HEK293 (cell line): ENCODE results near the gene TBC1D14.

Experiments
- CTCF ChIA-PET: fragments of 350-600 bp; formaldehyde crosslinking; extraction: SDS; loops from one replicate; lab custom pipeline; 2021; ENCODE audit warnings: antibody characterized with exemption; lab: Yijun Ruan, JAX
- POLR2A ChIA-PET: fragments of 300-600 bp; formaldehyde crosslinking; extraction: SDS; loops from one replicate; lab custom pipeline; 2020; ENCODE audit warnings: antibody characterized with exemption, inconsistent platforms; lab: Yijun Ruan, JAX
- H3K27ac ChIP-seq: fragments of 200-500 bp; sonication (Bioruptor generic); 2 replicates; pipeline ENCODE4 v1.5.1; 2014; ENCODE audit warnings: low read depth, low read length, control low read depth, inconsistent platforms; ENCODE audit errors: extremely low read depth
- H3K36me3 ChIP-seq, 2 experiments: fragments of 200-500 bp in 1 of 2; sonication (Bioruptor generic) in 1 of 2; 1 replicate in 1 of 2; 2 replicates in 1 of 2; pipeline ENCODE4 v1.5.1; 2014 to 2017; ENCODE audit warnings: inconsistent platforms in 2 of 2, low read length in 2 of 2; ENCODE audit not compliant: control insufficient read depth in 2 of 2, insufficient read depth in 1 of 2
- H3K4me1 ChIP-seq: fragments of 200-500 bp; sonication (Bioruptor generic); 2 replicates; pipeline ENCODE4 v1.5.1; 2014; ENCODE audit warnings: mild to moderate bottlenecking, low read length, inconsistent platforms; ENCODE audit not compliant: control insufficient read depth, insufficient read depth
- H3K4me3 ChIP-seq: 2 replicates; pipeline ENCODE4 v1.5.1; 2011; ENCODE audit warnings: low read depth, mild to moderate bottlenecking, control low read depth, low read length, moderate library complexity
- H3K9me3 ChIP-seq: fragments of 200-500 bp; sonication (Bioruptor generic); 2 replicates; pipeline ENCODE4 v1.5.1; 2014; ENCODE audit warnings: low read depth, low read length, inconsistent platforms; ENCODE audit not compliant: control insufficient read depth, insufficient read depth
- OSR2 ChIP-seq: fragments of 450-650 bp; formaldehyde crosslinking; IDR thresholded peaks from 2 replicates; pipeline ENCODE4 v1.5.1; 2016; ENCODE audit warnings: missing biosample characterization, missing genetic modification characterization
- ZBTB7A ChIP-seq: fragments of 450-650 bp; formaldehyde crosslinking; IDR thresholded peaks from 2 replicates; pipeline ENCODE4 v1.5.1; 2016; ENCODE audit warnings: low read depth, missing biosample characterization, missing genetic modification characterization
- ZFP41 ChIP-seq: fragments of 450-650 bp; formaldehyde crosslinking; IDR thresholded peaks from 2 replicates; pipeline ENCODE4 v1.5.1; 2016; ENCODE audit warnings: missing biosample characterization, missing genetic modification characterization, borderline replicate concordance
- ZNF112 ChIP-seq: fragments of 450-650 bp; formaldehyde crosslinking; IDR thresholded peaks from 2 replicates; pipeline ENCODE4 v1.5.0; 2017; ENCODE audit warnings: missing biosample characterization, missing genetic modification characterization
- ZNF132 ChIP-seq: fragments of 450-650 bp; formaldehyde crosslinking; IDR thresholded peaks from 2 replicates; pipeline ENCODE4 v1.5.1; 2017; ENCODE audit warnings: missing biosample characterization, missing genetic modification characterization, borderline replicate concordance
- ZNF18 ChIP-seq: fragments of 450-650 bp; formaldehyde crosslinking; IDR thresholded peaks from 2 replicates; pipeline ENCODE4 v1.5.1; 2016; ENCODE audit warnings: missing biosample characterization, missing genetic modification characterization
- ZNF280C ChIP-seq: fragments of 450-650 bp; formaldehyde crosslinking; IDR thresholded peaks from 2 replicates; pipeline ENCODE4 v1.5.1; 2016; ENCODE audit warnings: missing biosample characterization, missing genetic modification characterization
- ZNF341 ChIP-seq: fragments of 450-650 bp; formaldehyde crosslinking; IDR thresholded peaks from 2 replicates; pipeline ENCODE4; 2016; ENCODE audit warnings: low read depth, missing biosample characterization, missing genetic modification characterization
- ZNF362 ChIP-seq: fragments of 450-650 bp; formaldehyde crosslinking; IDR thresholded peaks from 2 replicates; pipeline ENCODE4 v1.5.1; 2016; ENCODE audit warnings: missing biosample characterization, missing genetic modification characterization
- ZNF501 ChIP-seq: fragments of 450-650 bp; formaldehyde crosslinking; IDR thresholded peaks from 2 replicates; pipeline ENCODE4 v1.5.1; 2016; ENCODE audit warnings: missing biosample characterization, missing genetic modification characterization
- ZNF510 ChIP-seq: fragments of 450-650 bp; formaldehyde crosslinking; IDR thresholded peaks from 2 replicates; pipeline ENCODE4 v1.5.1; 2018; ENCODE audit warnings: mild to moderate bottlenecking, missing genetic modification characterization, missing biosample characterization; ENCODE audit not compliant: insufficient replicate concordance
- ZNF529 ChIP-seq: fragments of 450-650 bp; formaldehyde crosslinking; IDR thresholded peaks from 2 replicates; pipeline ENCODE4 v1.5.1; 2017; ENCODE audit warnings: missing genetic modification characterization, missing biosample characterization; ENCODE audit not compliant: insufficient replicate concordance
- ZNF555 ChIP-seq: fragments of 450-650 bp; formaldehyde crosslinking; conservative IDR thresholded peaks from 2 replicates; pipeline ENCODE4 v1.5.1; 2017; ENCODE audit warnings: missing biosample characterization, mild to moderate bottlenecking, missing genetic modification characterization, inconsistent platforms
- ZNF561 ChIP-seq: fragments of 450-650 bp; IDR thresholded peaks from 2 replicates; pipeline ENCODE4 v1.5.1; 2018; ENCODE audit warnings: missing biosample characterization, missing genetic modification characterization, borderline replicate concordance
- ZNF596 ChIP-seq: fragments of 450-650 bp; IDR thresholded peaks from 2 replicates; pipeline ENCODE4 v1.5.0; 2018; ENCODE audit warnings: missing biosample characterization, mild to moderate bottlenecking, missing genetic modification characterization, moderate library complexity
- ZNF704 ChIP-seq: fragments of 450-650 bp; formaldehyde crosslinking; IDR thresholded peaks from 2 replicates; pipeline ENCODE4 v1.5.1; 2016; ENCODE audit warnings: missing biosample characterization, missing genetic modification characterization
- ZNF776 ChIP-seq: fragments of 450-650 bp; formaldehyde crosslinking; IDR thresholded peaks from 2 replicates; pipeline ENCODE4 v1.5.0; 2017; ENCODE audit warnings: missing biosample characterization, missing genetic modification characterization, borderline replicate concordance
- ZSCAN5A ChIP-seq: fragments of 450-650 bp; formaldehyde crosslinking; IDR thresholded peaks from 2 replicates; pipeline ENCODE4 v1.5.1; 2016; ENCODE audit warnings: missing biosample characterization, missing genetic modification characterization

Gene TBC1D14

GRCh38 chr4:6964858-6965257 lies 55.2 kb downstream of the TBC1D14 start:
- Histone ChIP-seq H3K9me3 (no peaks in the 10 kb centered on the region), H3K27ac (no peak overlapping the region)
- CTCF ChIA-PET: no interaction called here

More at GRCh38 chr4:6964858-6965257, 55.2 kb downstream of the TBC1D14 start:
- POLR2A ChIA-PET: no interaction called here
- H3K4me3 ChIP-seq: no peak overlapping the region
- no peaks in the 10 kb centered on the region for H3K4me1 ChIP-seq
- peaks cover 0 to 10% of the 10 kb centered on the region in 2 experiments; a peak in 1 of 3 replicates for H3K36me3 ChIP-seq
- TF ChIP-seq ZNF501 (tag by site-specific recombination) (no peak), ZNF561 (tag by site-specific recombination) (no peak), ZNF555 (tag by site-specific recombination) (no peak), ZNF510 (tag by site-specific recombination) (no peak), ZNF112 (no peak), ZBTB7A (tag by site-specific recombination) (no peak), ZNF596 (no peak), ZSCAN5A (no peak), ZNF362 (no peak), ZNF776 (tag by site-specific recombination) (no peak), ZNF280C (no peak), ZNF341 (no peak), OSR2 (tag by site-specific recombination) (no peak), ZNF704 (tag by site-specific recombination) (no peak), ZNF529 (tag by site-specific recombination) (no peak), ZFP41 (tag by site-specific recombination) (no peak), ZNF132 (no peak), ZNF18 (tag by site-specific recombination) (no peak)
